Ovary (tissue), 9 donors: ENCODE results near the gene SYTL3. TPM values are rescaled to one million over a fixed set of nuclear protein-coding genes. Genes with fewer than 3 reads are reported as not detected.

Experiments used
- DNase-seq, 5 donors: peaks; one replicate each; pipeline ENCODE4 v3.0.0-alpha.2; 2019 to 2020
- H3K27ac ChIP-seq, 2 donors: fragments of 200-600 bp; one replicate each; pipeline versions ENCODE4 v1.5.1 to v1.8.0; 2019 to 2022
- H3K27me3 ChIP-seq: fragments of 200-600 bp; one replicate; pipeline ENCODE4 v1.8.0; 2022
- H3K36me3 ChIP-seq: fragments of 200-600 bp; sonication (generic); one replicate; pipeline ENCODE4 v1.5.1; 2019
- H3K4me1 ChIP-seq: one replicate; pipeline ENCODE4 v1.8.1; 2013; ENCODE audit warnings: mild to moderate bottlenecking, moderate library complexity; ENCODE audit not compliant: insufficient read depth
- H3K4me3 ChIP-seq: fragments of 200-600 bp; sonication (generic); one replicate; pipeline ENCODE4 v1.5.1; 2017
- H3K9me3 ChIP-seq, 2 donors: fragments of 200-600 bp in 1 of 2; sonication (generic) in 1 of 2; one replicate each; pipeline versions ENCODE4 v1.5.1 to v1.8.1; 2013 to 2019; ENCODE audit warnings: mild to moderate bottlenecking in 1 of 2, moderate library complexity in 1 of 2
- CTCF ChIP-seq, 3 donors: fragments of 450-650 bp in 2 of 3; fragments of 200-600 bp in 1 of 3; IDR thresholded peaks; one replicate each; pipeline versions ENCODE4 v1.5.1 to v1.8.0; 2016 to 2022; ENCODE audit warnings: antibody characterized with exemption in 3 of 3, mild to moderate bottlenecking in 1 of 3
- EP300 ChIP-seq: sonication (generic); formaldehyde crosslinking; IDR thresholded peaks from one replicate; pipeline ENCODE4 v1.6.1; 2017; ENCODE audit warnings: antibody characterized with exemption
- POLR2A ChIP-seq: fragments of 450-650 bp; IDR thresholded peaks from one replicate; pipeline ENCODE4 v1.6.1; 2017; ENCODE audit warnings: antibody characterized with exemption, mild to moderate bottlenecking, moderate library complexity
- WGBS, 3 donors: extraction: QIAGEN DNeasy Blood & Tissue Kit in 1 of 3; methylation state at CpG; one replicate each; pipeline versions ENCODE4 v1.1.5 to v1.1.7; 2013 to 2017; 5-methylcytosine and 5-hydroxymethylcytosine counted together
- intact Hi-C, 4 donors: fragments of 100-400 bp; cut with DNase I; formaldehyde crosslinking; loops; one replicate each; pipeline versions ENCODE4 v1.11.0 to v1.15.1; 2022 to 2023
- polyA plus RNA-seq, 2 donors: library from polyadenylated mRNA; stranded (reverse); fragments of 200-250 nt in 1 of 2; fragments of 350-450 nt in 1 of 2; fragmentation: Illumina TruSeq in 1 of 2; extraction: RNeasy Lipid Tissue Mini Kit (QIAGEN cat#74804) in 1 of 2; gene quantifications; one replicate each; pipeline ENCODE4 v1.2.3, GENCODE V29; 2013 to 2014
- total RNA-seq, 7 donors: library from RNA; depleted of rRNA in 2 of 7; stranded (reverse); fragments of >200 nt in 2 of 7; fragmentation: NEBNext Ultra II Directional in 3 of 7; extraction: Animal tissue kit (Norgen Biotek cat#: 25700) in 3 of 7; gene quantifications; one replicate each; pipeline versions ENCODE4 v1.1.0 to v1.2.4, GENCODE V29; 2016 to 2023
- donor health status: DM: no; HTN: no; CAD: no; lungs with moderate emphysema.
- donor health status: DM: no; HTN: no; CAD: no.
- donor health status: Bipolar disorder and iron deficiency.
- donor health status: DM: yes; HTN: yes; CAD: no.
- donor health status: DM: no; HTN: no; CAD: no.
- donor health status: DM: yes; HTN: yes; CAD: no.

The SYTL3 gene
- total and polyA plus RNA-seq, 9 donors, result 1.7 to 7.8 (median 2.5) TPM

GRCh38 chr6:158715330-158716311 lies 65.8 kb downstream of the SYTL3 start:
- Histone ChIP-seq H3K27me3 (no peaks in the 10 kb centered on the region), H3K36me3 (no peaks in the 10 kb centered on the region), H3K9me3 (no peaks in the 10 kb centered on the region), H3K4me1 (no peaks in the 10 kb centered on the region), H3K27ac (no peak overlapping the region), H3K4me3 (no peak overlapping the region)
- intact Hi-C loops, result no loop called here
- 81 to 87% (median 85%) methylated on average over 16 of the region's 16 CpGs for WGBS, 3 donors
- no peak for TF ChIP-seq POLR2A
- no peak for DNase-seq

- intact Hi-C loops, result no loop called here
- Histone ChIP-seq H3K9me3 (no peaks in the 10 kb centered on the region), H3K27me3 (no peaks in the 10 kb centered on the region), H3K4me1 (no peaks in the 10 kb centered on the region), H3K27ac (no peak overlapping the region), H3K36me3 (no peaks in the 10 kb centered on the region), H3K4me3 (no peak overlapping the region)
- DNase-seq, result no peak
- 86 to 91% (median 90%) methylated on average over 16 of the region's 16 CpGs for WGBS, 3 donors
- TF ChIP-seq CTCF (IDR thresholded peaks at IDR 0.05), result no peak
Measured at GRCh38 chr6:158717341-158718330, 67.8 kb downstream of the SYTL3 start.

- no peaks in the 10 kb centered on the region for H3K9me3 ChIP-seq
- 72 to 76% (median 73%) methylated on average over 12 to 13 of the region's 13 CpGs for WGBS, 3 donors
- no peak for DNase-seq
- TF ChIP-seq CTCF (IDR thresholded peaks at IDR 0.05), result no peak
- no peak for TF ChIP-seq POLR2A
- TF ChIP-seq EP300, result no peak
- H3K27ac ChIP-seq, result no peak overlapping the region
- intact Hi-C loops, result no loop called here
- H3K27me3 ChIP-seq, result no peaks in the 10 kb centered on the region
- no peak overlapping the region for H3K4me3 ChIP-seq
- H3K4me1 ChIP-seq, result no peaks in the 10 kb centered on the region
- no peaks in the 10 kb centered on the region for H3K36me3 ChIP-seq
Measured at GRCh38 chr6:158718461-158719046, 68.7 kb downstream of the SYTL3 start.

GRCh38 chr6:158722176-158722729 lies 72.4 kb downstream of the SYTL3 start:
- no peak overlapping the region for H3K27ac ChIP-seq
- intact Hi-C loops, result no loop called here
- no peak for DNase-seq
- H3K4me3 ChIP-seq, result no peak overlapping the region
- TF ChIP-seq POLR2A, result no peak
- TF ChIP-seq EP300, result no peak
- no peak for TF ChIP-seq CTCF (IDR thresholded peaks at IDR 0.05)
- no peaks in the 10 kb centered on the region for H3K4me1 ChIP-seq
- H3K27me3 ChIP-seq, result no peaks in the 10 kb centered on the region
- no peaks in the 10 kb centered on the region for H3K36me3 ChIP-seq
- H3K9me3 ChIP-seq, result no peaks in the 10 kb centered on the region
- 47 to 64% (median 60%) methylated on average over 5 of the region's 5 CpGs for WGBS, 3 donors
